ENCODE data around the gene EIF2B5.
"Not testable (repeated sequence)": the region's sequence is repeated elsewhere in the genome, so short reads cannot be mapped to it uniquely, and the experiment has no call there.

Gene EIF2B5

GRCh38 chr3:184135149-184135910, at the start of gene EIF2B5:
TSS of gene EIF2B5 (plus strand) at chr3:184135358. CDS start at chr3:184135386, 28 bp downstream.
- DNase-seq = peak; percentile 87

- no peak for DNase-seq
Measured at GRCh38 chr3:184085389-184085852, 49.7 kb upstream of the EIF2B5 start.

- no peak for DNase-seq
Measured at GRCh38 chr3:184092199-184092598, 43.0 kb upstream of the EIF2B5 start.

- DNase-seq = no peak
Measured at GRCh38 chr3:184096811-184097383, 38.3 kb upstream of the EIF2B5 start, which contains the start of gene HTR3E. TSS of gene HTR3E (plus strand) at chr3:184097064. CDS start at chr3:184097530, 466 bp downstream.

- DNase-seq = no peak
Measured at GRCh38 chr3:184097556-184097955, 37.6 kb upstream of the EIF2B5 start.

GRCh38 chr3:184099806-184100686, 35.1 kb upstream of the EIF2B5 start:
- DNase-seq = no peak

GRCh38 chr3:184110316-184110725, 24.8 kb upstream of the EIF2B5 start:
- DNase-seq = no peak

GRCh38 chr3:184116017-184116416, 19.1 kb upstream of the EIF2B5 start:
- no peak for DNase-seq

- no peak for DNase-seq
Measured at GRCh38 chr3:184117636-184118035, 17.5 kb upstream of the EIF2B5 start.

GRCh38 chr3:184121031-184121430, 14.1 kb upstream of the EIF2B5 start:
- DNase-seq = not testable (repeated sequence)

GRCh38 chr3:184126006-184126405, 9.2 kb upstream of the EIF2B5 start:
- DNase-seq = no peak

- no peak for DNase-seq
Measured at GRCh38 chr3:184129012-184129411, 6.1 kb upstream of the EIF2B5 start.

- DNase-seq = no peak
Measured at GRCh38 chr3:184132945-184133344, 2.2 kb upstream of the EIF2B5 start.

- DNase-seq = peak; percentile 51
Measured at GRCh38 chr3:184133840-184134745, 1.1 kb upstream of the EIF2B5 start.

- no peak for DNase-seq
Measured at GRCh38 chr3:184134746-184135148, 411 bp upstream of the EIF2B5 start.

- DNase-seq = no peak
Measured at GRCh38 chr3:184135911-184136260, 728 bp downstream of the EIF2B5 start.

GRCh38 chr3:184140436-184140835, 5.3 kb downstream of the EIF2B5 start:
- no peak for DNase-seq

GRCh38 chr3:184142199-184142598, 7.0 kb downstream of the EIF2B5 start:
- DNase-seq = no peak

GRCh38 chr3:184143327-184143726, 8.2 kb downstream of the EIF2B5 start:
- DNase-seq = no peak

- no peak for DNase-seq
Measured at GRCh38 chr3:184144505-184144904, 9.3 kb downstream of the EIF2B5 start.

- DNase-seq = no peak
Measured at GRCh38 chr3:184145111-184145524, 10.0 kb downstream of the EIF2B5 start.

GRCh38 chr3:184145751-184146270, 10.7 kb downstream of the EIF2B5 start:
- DNase-seq = no peak
